DND-41 (cell line): ENCODE results near the gene CNNM3.

ENCODE experiments used
- ATAC-seq: fragments of 200-7000 bp; cut with Tn5 transposase; 3 replicates; pipeline ENCODE4 v1.9.1; 2021; ENCODE audit warnings: low read depth; ENCODE audit not compliant: insufficient read depth
- DNase-seq: peaks from one replicate; pipeline ENCODE4 v3.0.0-alpha.2; 2020
- H2AFZ ChIP-seq: 2 replicates; pipeline ENCODE4 v1.6.0; 2012; ENCODE audit warnings: low read depth, low read length
- H3K27ac ChIP-seq: 2 replicates; pipeline ENCODE4 v1.5.1; 2012; ENCODE audit warnings: low read length, inconsistent platforms
- H3K27me3 ChIP-seq: fragments of 200-600 bp; sonication (generic); 2 replicates; pipeline ENCODE4 v1.6.0; 2012; ENCODE audit warnings: low read length, mild to moderate bottlenecking, inconsistent platforms; ENCODE audit not compliant: insufficient read depth, poor library complexity
- H3K36me3 ChIP-seq: 2 replicates; pipeline ENCODE4 v1.5.1; 2012; ENCODE audit warnings: low read length, inconsistent platforms; ENCODE audit not compliant: insufficient read depth
- H3K4me1 ChIP-seq: 2 replicates; pipeline ENCODE4 v1.5.1; 2012; ENCODE audit warnings: mild to moderate bottlenecking, low read length; ENCODE audit not compliant: insufficient read depth
- H3K4me2 ChIP-seq: 2 replicates; pipeline ENCODE4 v1.6.0; 2012; ENCODE audit warnings: mild to moderate bottlenecking, moderate library complexity, low read length, inconsistent platforms; ENCODE audit not compliant: insufficient read depth
- H3K4me3 ChIP-seq, 2 experiments: fragments of 200-600 bp in 1 of 2; shearing (Covaris generic) in 1 of 2; 2 replicates each; pipeline ENCODE4 v1.5.1; 2012 to 2016; ENCODE audit warnings: inconsistent platforms in 2 of 2, low read length in 2 of 2, mild to moderate bottlenecking in 2 of 2, low read depth in 1 of 2, moderate library complexity in 1 of 2
- H3K79me2 ChIP-seq: 2 replicates; pipeline ENCODE4 v1.6.0; 2012; ENCODE audit warnings: low read length, inconsistent platforms; ENCODE audit not compliant: insufficient read depth
- H3K9ac ChIP-seq: 2 replicates; pipeline ENCODE4 v1.6.0; 2012; ENCODE audit warnings: low read depth, mild to moderate bottlenecking, inconsistent platforms, low read length, moderate library complexity
- H3K9me3 ChIP-seq: 2 replicates; pipeline ENCODE4 v1.5.1; 2012; ENCODE audit warnings: low read length, moderate library complexity, mild to moderate bottlenecking, inconsistent platforms; ENCODE audit not compliant: insufficient read depth, severe bottlenecking
- H4K20me1 ChIP-seq: 2 replicates; pipeline ENCODE4 v1.6.0; 2012; ENCODE audit warnings: low read length; ENCODE audit not compliant: insufficient read depth
- CTCF ChIP-seq: IDR thresholded peaks from 2 replicates; pipeline ENCODE4 v1.5.1; 2012; ENCODE audit warnings: borderline replicate concordance, low read length, moderate library complexity, mild to moderate bottlenecking; ENCODE audit not compliant: poor library complexity, severe bottlenecking; ENCODE audit errors: extremely low read depth
- EZH2 ChIP-seq: IDR thresholded peaks from 3 replicates; pipeline ENCODE4 v1.6.1; 2012; ENCODE audit warnings: borderline replicate concordance, low read depth, mild to moderate bottlenecking, moderate library complexity, low read length, inconsistent platforms; ENCODE audit not compliant: severe bottlenecking

The CNNM3 gene

DNA sequence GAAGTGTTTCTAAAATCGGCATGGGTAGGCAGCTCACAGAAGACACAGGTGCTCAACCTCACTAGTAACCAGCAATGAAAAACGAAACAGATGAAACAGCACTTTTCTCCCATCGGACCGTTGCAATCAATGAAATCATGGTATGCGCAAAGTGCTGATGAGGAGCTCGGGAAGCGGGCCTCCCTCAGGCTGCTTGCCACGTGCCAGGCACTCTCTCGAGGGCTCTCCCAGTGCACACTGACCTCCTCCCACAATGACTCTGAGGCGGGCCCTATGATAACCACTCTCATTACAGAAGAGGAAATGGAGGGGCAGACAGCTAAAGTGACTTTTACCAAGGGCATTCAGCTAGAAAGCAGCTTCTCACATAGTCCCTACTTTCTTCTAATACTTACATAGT, 31.5 kb downstream of the CNNM3 start:
- peaks cover 52% of the 10 kb centered on the region for H3K36me3 ChIP-seq
- no peak overlapping the region for H3K4me2 ChIP-seq
- DNase-seq (no peak), ATAC-seq (no peak)
- no peak overlapping the region for H3K27ac ChIP-seq
- no peaks in the 10 kb centered on the region; the same call in none of the 2 replicates for H4K20me1 ChIP-seq
- H3K4me3 ChIP-seq: no peak overlapping the region
- TF ChIP-seq CTCF (no peak), EZH2 (no peak)
- H3K27me3 ChIP-seq: no peaks in the 10 kb centered on the region
- H3K79me2 ChIP-seq: no peaks in the 10 kb centered on the region
- no peak overlapping the region for H3K9ac ChIP-seq
- no peak overlapping the region for H2AFZ ChIP-seq
- no peaks in the 10 kb centered on the region for H3K9me3 ChIP-seq
- H3K4me1 ChIP-seq: no peaks in the 10 kb centered on the region

DNA sequence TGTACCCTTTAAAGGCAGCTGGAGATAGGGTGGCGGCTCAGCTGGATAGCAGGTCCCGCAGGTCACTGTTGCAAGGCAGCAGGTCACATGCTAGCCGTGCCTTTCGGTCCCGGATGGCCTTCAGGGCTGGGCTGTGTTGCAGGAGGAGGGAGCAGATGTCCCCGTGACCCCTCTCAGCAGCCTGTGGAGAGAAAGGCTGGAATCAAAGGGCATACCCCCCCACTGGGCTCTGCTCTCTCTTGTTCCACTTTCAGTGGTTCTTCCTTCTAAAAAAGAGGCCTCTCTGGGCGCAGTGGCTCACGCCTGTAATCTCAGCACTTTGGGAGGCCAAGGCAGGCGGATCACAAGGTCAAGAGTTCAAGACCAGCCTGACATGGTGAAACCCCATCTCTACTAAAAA, 32.2 kb downstream of the CNNM3 start:
- H3K27ac ChIP-seq: no peak overlapping the region
- H3K4me2 ChIP-seq: no peak overlapping the region
- no peak for ATAC-seq
- no peaks in the 10 kb centered on the region; the same call in 1 of the 2 replicates for H4K20me1 ChIP-seq
- no peak overlapping the region; the same call in 1 of the 2 replicates for H3K9ac ChIP-seq
- TF ChIP-seq CTCF (no peak), EZH2 (no peak)
- 0 out of 2 replicates have a peak, but pooled peaks cover 2% of the 10 kb centered on the region for H3K79me2 ChIP-seq
- H3K36me3 ChIP-seq: peaks cover 55% of the 10 kb centered on the region
- no peaks in the 10 kb centered on the region for H3K4me1 ChIP-seq
- no peaks in the 10 kb centered on the region for H3K9me3 ChIP-seq
- DNase-seq: no peak
- no peak overlapping the region for H3K4me3 ChIP-seq
- H2AFZ ChIP-seq: no peak overlapping the region
- no peaks in the 10 kb centered on the region for H3K27me3 ChIP-seq

DNA sequence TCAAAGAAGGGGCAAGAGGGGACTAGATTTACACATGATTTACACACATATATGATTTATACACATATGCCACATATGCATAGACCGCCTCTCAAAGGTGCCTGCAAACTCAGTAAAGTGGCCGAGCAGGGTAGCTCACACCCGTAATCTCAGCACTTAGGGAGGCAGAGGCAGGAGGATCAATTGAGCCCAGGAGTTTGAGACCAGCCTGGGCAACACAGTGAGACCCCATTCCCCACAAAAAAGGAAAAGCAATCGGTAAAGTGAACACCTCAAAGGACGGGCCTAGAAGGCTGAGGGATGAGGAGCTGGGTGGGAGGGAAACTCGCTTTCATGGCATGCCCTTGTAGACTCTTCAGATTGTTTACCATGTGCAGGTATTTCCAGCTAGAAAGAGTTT, 36.6 kb downstream of the CNNM3 start:
- ATAC-seq (no peak), DNase-seq (no peak)
- H3K9ac ChIP-seq: no peak overlapping the region
- peaks cover 36% of the 10 kb centered on the region for H3K79me2 ChIP-seq
- no peaks in the 10 kb centered on the region for H3K9me3 ChIP-seq
- no peak overlapping the region for H3K4me2 ChIP-seq
- peaks cover 54% of the 10 kb centered on the region for H3K36me3 ChIP-seq
- no peak overlapping the region for H2AFZ ChIP-seq
- no peaks in the 10 kb centered on the region; the same call in 1 of the 2 replicates for H4K20me1 ChIP-seq
- no peaks in the 10 kb centered on the region for H3K27me3 ChIP-seq
- no peak overlapping the region for H3K4me3 ChIP-seq
- H3K27ac ChIP-seq: no peak overlapping the region
- H3K4me1 ChIP-seq: peaks cover 20% of the 10 kb centered on the region
- TF ChIP-seq CTCF (no peak), EZH2 (no peak)

DNA sequence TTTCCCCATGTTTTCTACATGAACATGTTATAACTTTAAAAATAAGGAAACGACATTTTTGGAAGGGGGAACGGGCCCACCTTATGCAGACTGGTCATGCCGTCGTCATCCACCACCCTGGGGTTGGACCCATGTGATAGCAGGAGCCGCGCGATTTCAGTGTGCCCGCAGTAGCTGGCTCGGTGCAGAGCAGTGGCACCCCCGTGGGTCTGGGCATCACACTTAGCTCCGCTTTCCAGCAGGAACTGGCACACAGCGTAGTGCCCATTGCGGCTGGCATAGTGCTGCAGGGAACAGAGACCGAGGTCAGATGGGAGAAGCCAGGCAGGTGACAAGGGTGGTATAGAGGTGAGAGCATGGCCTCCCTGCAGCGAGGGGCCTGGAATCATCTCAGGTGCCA, 37.3 kb downstream of the CNNM3 start:
- Histone ChIP-seq H3K4me2 (no peak overlapping the region), H3K4me1 (peaks cover 20% of the 10 kb centered on the region), H2AFZ (no peak overlapping the region), H4K20me1 (no peaks in the 10 kb centered on the region; the same call in 1 of the 2 replicates), H3K9me3 (no peaks in the 10 kb centered on the region), H3K36me3 (peaks cover 48% of the 10 kb centered on the region), H3K27me3 (no peaks in the 10 kb centered on the region), H3K9ac (no peak overlapping the region), H3K79me2 (peaks cover 36% of the 10 kb centered on the region), H3K27ac (no peak overlapping the region), H3K4me3 (no peak overlapping the region)
- DNase-seq (no peak), ATAC-seq (no peak)
- TF ChIP-seq CTCF (no peak), EZH2 (no peak)
